HCT116 (cell line): ENCODE measurements around the gene ANO4. TPM values are rescaled to one million over a fixed set of nuclear protein-coding genes. Genes with fewer than 3 reads are reported as not detected.

Experiments
- ATAC-seq: fragments of 200-7000 bp; cut with Tn5 transposase; 2 replicates; pipeline ENCODE4 v1.9.1; 2020; ENCODE audit warnings: mild to moderate bottlenecking, moderate library complexity
- BruUV-seq: library from RNA; stranded (reverse); fragments of 400-500 nt; replicated peaks from 2 replicates; lab custom pipeline; 2021; lab: Mats Ljungman, UMichigan
- CTCF ChIA-PET: fragments of 300-600 bp; sonication (Branson Sonifier 250); formaldehyde crosslinking; loops from one replicate; lab custom pipeline; 2021; ENCODE audit warnings: antibody characterized with exemption; lab: Charles Lee
- POLR2A ChIA-PET: fragments of 300-600, 350-600 bp; sonication (Branson Sonifier 250); formaldehyde crosslinking; loops from one replicate; lab custom pipeline; 2021; ENCODE audit warnings: antibody characterized with exemption; lab: Charles Lee
- RAD21 ChIA-PET, 2 experiments: fragments of 300-600 bp; sonication (Branson Sonifier 250); formaldehyde crosslinking; loops; one replicate each; lab custom pipeline; 2023; ENCODE audit warnings: low total read pairs in 2 of 2; ENCODE audit not compliant: uncharacterized antibody in 2 of 2, unreplicated experiment in 2 of 2, low non-redundant PET in 1 of 2; lab: Charles Lee
- DNase-seq: peaks from one replicate; pipeline ENCODE4 v3.0.0-alpha.2; 2010; ENCODE audit warnings: low read depth, low spot score
- H2AFZ ChIP-seq: fragments of 200-600 bp; shearing (Covaris generic), sonication (generic); 2 replicates; pipeline ENCODE4 v1.6.1; 2017; ENCODE audit warnings: low read depth, mixed run types, mixed read lengths, antibody characterized with exemption, low read length; ENCODE audit not compliant: poor library complexity, severe bottlenecking
- H3K27ac ChIP-seq: 2 replicates; pipeline ENCODE4 v1.5.1; 2012; ENCODE audit warnings: low read depth, low read length
- H3K27me3 ChIP-seq: fragments of 200-600 bp; sonication (generic); 2 replicates; pipeline ENCODE4 v1.6.1; 2016; ENCODE audit warnings: mixed run types, low read length, mixed read lengths; ENCODE audit not compliant: insufficient read depth
- H3K36me3 ChIP-seq, 2 experiments: fragments of 200-500 bp in 1 of 2; fragments of 200-600 bp in 1 of 2; sonication (Bioruptor generic) in 1 of 2; sonication (generic) in 1 of 2; 2 replicates each; pipeline versions ENCODE4 v1.5.1 to v1.6.1; 2014 to 2016; ENCODE audit warnings: low read length in 2 of 2, inconsistent platforms in 1 of 2, mixed read lengths in 1 of 2, mixed run types in 1 of 2; ENCODE audit not compliant: insufficient read depth in 2 of 2, control insufficient read depth in 1 of 2
- H3K4me1 ChIP-seq, 2 experiments: fragments of 200-600 bp in 1 of 2; sonication (generic) in 1 of 2; 2 replicates each; pipeline versions ENCODE4 v1.5.1 to v1.6.1; 2012 to 2017; ENCODE audit warnings: low read length in 2 of 2, inconsistent platforms in 1 of 2, mild to moderate bottlenecking in 1 of 2, mixed read lengths in 1 of 2, mixed run types in 1 of 2, moderate library complexity in 1 of 2; ENCODE audit not compliant: insufficient read depth in 2 of 2, control insufficient read depth in 1 of 2
- H3K4me2 ChIP-seq: fragments of 200-600 bp; sonication (generic); 2 replicates; pipeline ENCODE4 v1.6.1; 2017; ENCODE audit warnings: mixed run types, low read length, mixed read lengths
- H3K4me3 ChIP-seq, 2 experiments: fragments of 200-600 bp in 1 of 2; sonication (generic) in 1 of 2; replicated peaks in 1 of 2; 2 replicates each; pipeline ENCODE4 v1.5.1; 2011 to 2016; ENCODE audit warnings: low read length in 2 of 2, control low read depth in 1 of 2, low read depth in 1 of 2, mild to moderate bottlenecking in 1 of 2, mixed read lengths in 1 of 2, mixed run types in 1 of 2
- H3K79me2 ChIP-seq: fragments of 200-600 bp; sonication (generic); 2 replicates; pipeline ENCODE4 v1.6.1; 2017; ENCODE audit warnings: mild to moderate bottlenecking, mixed run types, low read length, moderate library complexity, mixed read lengths; ENCODE audit not compliant: insufficient read depth
- H3K9ac ChIP-seq: fragments of 200-600 bp; sonication (generic); 2 replicates; pipeline ENCODE4 v1.6.1; 2016; ENCODE audit warnings: low read length, mixed read lengths
- H3K9me2 ChIP-seq: fragments of 200-600 bp; sonication (generic), shearing (Covaris generic); 2 replicates; pipeline ENCODE4 v1.6.1; 2017; ENCODE audit warnings: mixed run types, mild to moderate bottlenecking, moderate library complexity; ENCODE audit not compliant: insufficient read depth
- H3K9me3 ChIP-seq, 2 experiments: fragments of 200-500 bp in 1 of 2; fragments of 200-600 bp in 1 of 2; sonication (Bioruptor generic) in 1 of 2; sonication (generic) in 1 of 2; 2 replicates each; pipeline ENCODE4 v1.6.1; 2014 to 2017; ENCODE audit warnings: low read length in 2 of 2, mixed read lengths in 2 of 2, inconsistent platforms in 1 of 2, low read depth in 1 of 2, mild to moderate bottlenecking in 1 of 2, mixed run types in 1 of 2, moderate library complexity in 1 of 2; ENCODE audit not compliant: control insufficient read depth in 1 of 2, insufficient read depth in 1 of 2
- H4K20me1 ChIP-seq: fragments of 200-600 bp; sonication (generic), shearing (Covaris generic); 2 replicates; pipeline ENCODE4 v1.6.1; 2017; ENCODE audit warnings: mixed run types, mild to moderate bottlenecking, moderate library complexity; ENCODE audit not compliant: insufficient read depth
- CBX3 ChIP-seq: IDR thresholded peaks from 2 replicates; pipeline ENCODE4 v1.6.1; 2012; ENCODE audit warnings: low read depth
- EZH2 ChIP-seq: fragments of 200-600 bp; sonication (generic); IDR thresholded peaks from 2 replicates; pipeline ENCODE4 v1.6.1; 2017; ENCODE audit warnings: antibody characterized with exemption, mixed run types
- JUND ChIP-seq: IDR thresholded peaks from 2 replicates; pipeline ENCODE4 v1.6.1; 2012
- POLR2A ChIP-seq: IDR thresholded peaks from 2 replicates; pipeline ENCODE4 v1.7.0; 2011; ENCODE audit warnings: borderline replicate concordance; ENCODE audit not compliant: insufficient read depth, insufficient read length; ENCODE audit errors: extremely low read depth
- RAD21 ChIP-seq: IDR thresholded peaks from 2 replicates; pipeline ENCODE4 v1.6.1; 2012; ENCODE audit warnings: low read depth, mild to moderate bottlenecking
- SP1 ChIP-seq: IDR thresholded peaks from 2 replicates; pipeline ENCODE4 v1.6.1; 2012; ENCODE audit warnings: low read depth
- TCF7L2 ChIP-seq: IDR thresholded peaks from 2 replicates; pipeline ENCODE4 v1.7.0; 2011; ENCODE audit warnings: borderline replicate concordance, inconsistent platforms; ENCODE audit not compliant: insufficient read depth, insufficient read length; ENCODE audit errors: extremely low read depth
- YY1 ChIP-seq: IDR thresholded peaks from 2 replicates; pipeline ENCODE4 v1.6.1; 2011; ENCODE audit warnings: low read length, low read depth, moderate library complexity, mild to moderate bottlenecking; ENCODE audit not compliant: insufficient replicate concordance; ENCODE audit errors: extremely low read depth
- intact Hi-C: fragments of 100-400 bp; cut with micrococcal nuclease; formaldehyde crosslinking; loops from 2 replicates; pipeline ENCODE4 v1.10.0; 2022
- total RNA-seq: library from RNA; stranded (reverse); gene quantifications from one replicate; pipeline ENCODE4 v1.2.1, GENCODE V29; 2021; ENCODE audit not compliant: unreplicated experiment
- TF ChIP-seq, protein P1 (sequence below): IDR thresholded peaks from 2 replicates; pipeline ENCODE4 v1.6.1; 2012
- TF ChIP-seq, protein P2 (sequence below): IDR thresholded peaks from 2 replicates; pipeline ENCODE4 v1.6.1; 2012; ENCODE audit warnings: low read depth
- TF ChIP-seq, protein P3 (sequence below): IDR thresholded peaks from 2 replicates; pipeline ENCODE4 v1.6.1; 2011; ENCODE audit warnings: mild to moderate bottlenecking, low read length, moderate library complexity; ENCODE audit not compliant: insufficient replicate concordance; ENCODE audit errors: extremely low read depth

Gene ANO4
- total RNA-seq, 1 experiment from 2014 or later = 1.7 TPM

DNA sequence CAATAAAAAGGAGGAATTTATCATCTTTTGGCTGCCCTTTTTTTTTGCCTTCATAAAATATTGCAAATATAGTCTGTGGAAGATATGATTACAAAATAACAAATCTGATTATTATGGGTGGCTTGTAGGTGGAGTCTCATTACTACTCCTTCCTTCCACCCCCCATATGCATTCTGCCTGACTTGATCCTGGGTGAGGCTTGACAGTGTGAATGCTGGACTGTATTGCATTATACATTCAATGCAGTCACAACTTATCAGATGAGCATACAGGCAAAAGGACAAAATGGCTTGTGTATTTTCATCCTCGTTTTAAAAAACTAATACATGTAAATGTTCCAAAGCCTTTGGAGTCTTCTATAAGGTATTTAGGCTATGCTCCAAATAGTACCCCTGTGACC is 186.3 kb downstream of the ANO4 start:
- ChIA-PET POLR2A (no interaction called here), CTCF (no interaction called here), RAD21 (no interaction called here)
- no peaks in the 10 kb centered on the region for H3K27me3 ChIP-seq
- H3K9me3 ChIP-seq = no peaks in the 10 kb centered on the region
- H3K4me2 ChIP-seq = no peak overlapping the region
- H3K27ac ChIP-seq = no peak overlapping the region
- H2AFZ ChIP-seq = no peak overlapping the region
- no TSS peak for BruUV-seq
- H3K4me3 ChIP-seq = no peak overlapping the region
- intact Hi-C loops = no loop called here
- no peak for DNase-seq
- no peaks in the 10 kb centered on the region for H3K79me2 ChIP-seq
- TF ChIP-seq, protein P1, sequence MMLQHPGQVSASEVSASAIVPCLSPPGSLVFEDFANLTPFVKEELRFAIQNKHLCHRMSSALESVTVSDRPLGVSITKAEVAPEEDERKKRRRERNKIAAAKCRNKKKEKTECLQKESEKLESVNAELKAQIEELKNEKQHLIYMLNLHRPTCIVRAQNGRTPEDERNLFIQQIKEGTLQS = no peak
- no peak for TF ChIP-seq SP1
- TF ChIP-seq JUND = no peak
- no peak for TF ChIP-seq TCF7L2
- no peak for TF ChIP-seq YY1
- no peak for TF ChIP-seq CBX3
- TF ChIP-seq, protein P2, sequence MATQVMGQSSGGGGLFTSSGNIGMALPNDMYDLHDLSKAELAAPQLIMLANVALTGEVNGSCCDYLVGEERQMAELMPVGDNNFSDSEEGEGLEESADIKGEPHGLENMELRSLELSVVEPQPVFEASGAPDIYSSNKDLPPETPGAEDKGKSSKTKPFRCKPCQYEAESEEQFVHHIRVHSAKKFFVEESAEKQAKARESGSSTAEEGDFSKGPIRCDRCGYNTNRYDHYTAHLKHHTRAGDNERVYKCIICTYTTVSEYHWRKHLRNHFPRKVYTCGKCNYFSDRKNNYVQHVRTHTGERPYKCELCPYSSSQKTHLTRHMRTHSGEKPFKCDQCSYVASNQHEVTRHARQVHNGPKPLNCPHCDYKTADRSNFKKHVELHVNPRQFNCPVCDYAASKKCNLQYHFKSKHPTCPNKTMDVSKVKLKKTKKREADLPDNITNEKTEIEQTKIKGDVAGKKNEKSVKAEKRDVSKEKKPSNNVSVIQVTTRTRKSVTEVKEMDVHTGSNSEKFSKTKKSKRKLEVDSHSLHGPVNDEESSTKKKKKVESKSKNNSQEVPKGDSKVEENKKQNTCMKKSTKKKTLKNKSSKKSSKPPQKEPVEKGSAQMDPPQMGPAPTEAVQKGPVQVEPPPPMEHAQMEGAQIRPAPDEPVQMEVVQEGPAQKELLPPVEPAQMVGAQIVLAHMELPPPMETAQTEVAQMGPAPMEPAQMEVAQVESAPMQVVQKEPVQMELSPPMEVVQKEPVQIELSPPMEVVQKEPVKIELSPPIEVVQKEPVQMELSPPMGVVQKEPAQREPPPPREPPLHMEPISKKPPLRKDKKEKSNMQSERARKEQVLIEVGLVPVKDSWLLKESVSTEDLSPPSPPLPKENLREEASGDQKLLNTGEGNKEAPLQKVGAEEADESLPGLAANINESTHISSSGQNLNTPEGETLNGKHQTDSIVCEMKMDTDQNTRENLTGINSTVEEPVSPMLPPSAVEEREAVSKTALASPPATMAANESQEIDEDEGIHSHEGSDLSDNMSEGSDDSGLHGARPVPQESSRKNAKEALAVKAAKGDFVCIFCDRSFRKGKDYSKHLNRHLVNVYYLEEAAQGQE = no peak
- no peak for TF ChIP-seq EZH2
- no peak for TF ChIP-seq RAD21
- TF ChIP-seq, protein P3, sequence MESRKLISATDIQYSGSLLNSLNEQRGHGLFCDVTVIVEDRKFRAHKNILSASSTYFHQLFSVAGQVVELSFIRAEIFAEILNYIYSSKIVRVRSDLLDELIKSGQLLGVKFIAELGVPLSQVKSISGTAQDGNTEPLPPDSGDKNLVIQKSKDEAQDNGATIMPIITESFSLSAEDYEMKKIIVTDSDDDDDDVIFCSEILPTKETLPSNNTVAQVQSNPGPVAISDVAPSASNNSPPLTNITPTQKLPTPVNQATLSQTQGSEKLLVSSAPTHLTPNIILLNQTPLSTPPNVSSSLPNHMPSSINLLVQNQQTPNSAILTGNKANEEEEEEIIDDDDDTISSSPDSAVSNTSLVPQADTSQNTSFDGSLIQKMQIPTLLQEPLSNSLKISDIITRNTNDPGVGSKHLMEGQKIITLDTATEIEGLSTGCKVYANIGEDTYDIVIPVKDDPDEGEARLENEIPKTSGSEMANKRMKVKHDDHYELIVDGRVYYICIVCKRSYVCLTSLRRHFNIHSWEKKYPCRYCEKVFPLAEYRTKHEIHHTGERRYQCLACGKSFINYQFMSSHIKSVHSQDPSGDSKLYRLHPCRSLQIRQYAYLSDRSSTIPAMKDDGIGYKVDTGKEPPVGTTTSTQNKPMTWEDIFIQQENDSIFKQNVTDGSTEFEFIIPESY = no peak
- no peak for TF ChIP-seq POLR2A
- H4K20me1 ChIP-seq = no peaks in the 10 kb centered on the region
- no peak for ATAC-seq
- H3K36me3 ChIP-seq = no peaks in the 10 kb centered on the region
- H3K4me1 ChIP-seq = no peaks in the 10 kb centered on the region
- H3K9me2 ChIP-seq = no peaks in the 10 kb centered on the region
- H3K9ac ChIP-seq = no peak overlapping the region
